HG03175 (cell line): ENCODE data around the gene LTBP3.
A peak's percentile ranks its signal among the peaks of the same experiment; 100 is the strongest.
"Not testable (repeated sequence)": the region's sequence is repeated elsewhere in the genome, so short reads cannot be mapped to it uniquely, and the experiment has no call there.

ENCODE experiments used
- ATAC-seq: cut with Tn5 transposase; IDR thresholded peaks from one replicate; pipeline ENCODE4 v1.9.1; 2021; ENCODE audit warnings: mild to moderate bottlenecking, moderate library complexity; ENCODE audit not compliant: unreplicated experiment

LTBP3 gene

DNA sequence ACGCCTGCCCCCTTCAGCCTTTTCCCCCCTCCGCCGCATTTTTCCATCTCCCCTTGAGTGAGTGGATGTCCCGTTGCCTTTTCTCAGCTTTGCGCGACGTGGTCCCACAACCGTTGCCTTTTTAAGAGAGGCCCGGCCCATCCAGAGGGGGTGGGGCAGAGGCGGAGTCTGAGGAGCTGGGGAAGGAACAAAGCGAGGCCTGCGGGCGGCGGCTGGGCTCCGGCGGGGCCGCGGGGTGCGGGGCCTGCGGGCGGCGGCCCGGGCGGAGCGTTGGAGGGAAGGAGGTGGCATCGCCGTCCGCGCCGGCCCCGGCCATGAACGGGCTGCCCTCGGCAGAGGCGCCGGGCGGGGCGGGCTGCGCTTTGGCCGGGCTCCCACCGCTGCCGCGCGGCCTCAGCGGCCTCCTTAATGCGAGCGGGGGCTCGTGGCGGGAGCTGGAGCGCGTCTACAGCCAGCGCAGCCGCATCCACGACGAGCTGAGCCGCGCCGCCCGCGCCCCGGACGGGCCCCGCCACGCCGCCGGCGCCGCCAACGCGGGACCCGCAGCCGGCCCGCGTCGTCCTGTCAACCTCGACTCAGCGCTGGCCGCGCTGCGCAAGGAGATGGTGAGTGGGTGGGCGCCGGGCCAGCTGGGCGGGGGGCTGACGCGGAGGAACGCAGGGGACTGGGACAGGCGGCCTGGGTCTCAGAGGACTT, 14.3 kb upstream of the LTBP3 start, which contains the start of gene FAM89B:
Gene FAM89B, plus strand, starts transcription at position 183 of the 696 bp plus-strand sequence. Its CDS starts 132 bp downstream, at position 315.
- no peak for ATAC-seq

DNA sequence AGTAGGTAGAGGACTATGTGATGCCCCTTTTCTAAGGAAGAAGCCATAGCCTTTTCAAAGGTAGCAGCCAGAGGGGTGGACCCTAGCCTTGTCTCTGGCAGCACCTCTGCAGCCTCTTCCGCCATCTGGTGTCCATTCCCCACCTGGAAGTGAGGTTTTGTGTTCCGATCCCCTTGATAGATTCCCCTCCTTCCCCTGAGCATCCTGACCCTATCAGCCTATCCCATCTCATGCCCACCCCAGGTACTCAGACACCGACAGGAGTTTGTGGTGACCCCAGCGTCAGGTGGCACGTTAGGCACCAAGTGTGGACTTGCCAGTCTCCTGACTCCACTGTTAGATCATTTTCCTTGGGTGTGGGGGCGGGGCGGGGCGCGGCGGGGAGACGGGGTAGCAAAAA, 13.8 kb upstream of the LTBP3 start:
- no peak for ATAC-seq

- ATAC-seq: no peak
Observed at GRCh38 chr11:65571420-65571819, 13.3 kb upstream of the LTBP3 start.

- peak; percentile 64 for ATAC-seq
Observed at GRCh38 chr11:65569973-65570918, 12.1 kb upstream of the LTBP3 start, which contains the start of gene ZNRD2. TSS of gene ZNRD2 (plus strand) at chr11:65570477. CDS start at chr11:65570492, 15 bp downstream.

GRCh38 chr11:65569164-65569972, 11.2 kb upstream of the LTBP3 start:
- ATAC-seq: peak; percentile 2

- ATAC-seq: no peak
Observed at GRCh38 chr11:65565624-65566453, 7.7 kb upstream of the LTBP3 start.

DNA sequence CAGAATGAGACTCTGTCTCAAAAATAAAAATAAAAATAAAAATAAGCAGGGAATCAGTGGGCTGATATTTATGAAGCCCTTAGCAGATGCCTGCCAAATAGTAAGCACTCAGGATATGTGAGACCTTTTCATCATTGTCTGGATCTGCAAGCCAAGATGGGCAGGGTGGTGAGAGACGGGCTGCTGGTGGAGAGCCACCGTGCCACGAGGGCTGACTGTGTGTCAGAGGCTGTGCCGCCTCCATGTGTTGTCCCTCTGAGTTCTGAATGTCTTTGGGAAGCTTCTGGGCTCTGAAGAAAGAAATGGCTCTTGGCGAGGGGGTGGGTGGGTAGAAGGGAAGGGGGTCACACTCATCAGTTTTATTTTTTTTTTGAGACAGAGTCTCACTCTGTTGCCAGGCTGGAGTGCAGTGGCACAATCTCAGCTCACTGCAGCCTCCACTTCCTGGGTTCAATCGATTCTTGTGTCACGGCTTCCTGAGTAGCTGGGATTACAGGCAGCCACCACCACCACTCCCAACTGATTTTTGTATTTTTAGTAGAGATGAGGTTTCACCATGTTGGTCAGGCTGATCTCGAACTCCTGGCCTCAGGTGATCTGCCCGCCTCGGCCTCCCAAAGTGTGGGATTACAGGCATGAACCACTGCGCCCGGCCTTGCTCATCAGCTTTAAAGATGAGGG, 6.9 kb upstream of the LTBP3 start:
- not testable (repeated sequence) for ATAC-seq

DNA sequence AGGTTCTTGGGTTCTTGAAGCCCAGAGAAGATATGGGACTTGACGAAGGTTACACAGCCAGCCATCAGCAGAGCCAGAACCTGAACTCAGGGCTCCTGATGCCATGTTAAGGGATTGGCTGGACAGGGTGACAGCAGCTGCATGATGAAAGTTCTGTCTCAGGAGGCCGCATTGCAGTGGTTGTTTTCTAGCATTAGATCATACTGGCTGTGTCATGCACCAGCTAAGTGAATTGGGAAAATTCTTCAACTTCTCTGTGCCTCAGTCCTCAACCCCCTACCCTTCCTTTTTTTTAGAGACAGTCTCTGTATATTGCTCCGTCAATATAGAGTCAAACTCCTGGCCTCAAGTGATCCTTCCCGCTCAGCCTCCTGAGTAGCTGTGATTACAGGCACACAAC, 5.4 kb upstream of the LTBP3 start:
- no peak for ATAC-seq

DNA sequence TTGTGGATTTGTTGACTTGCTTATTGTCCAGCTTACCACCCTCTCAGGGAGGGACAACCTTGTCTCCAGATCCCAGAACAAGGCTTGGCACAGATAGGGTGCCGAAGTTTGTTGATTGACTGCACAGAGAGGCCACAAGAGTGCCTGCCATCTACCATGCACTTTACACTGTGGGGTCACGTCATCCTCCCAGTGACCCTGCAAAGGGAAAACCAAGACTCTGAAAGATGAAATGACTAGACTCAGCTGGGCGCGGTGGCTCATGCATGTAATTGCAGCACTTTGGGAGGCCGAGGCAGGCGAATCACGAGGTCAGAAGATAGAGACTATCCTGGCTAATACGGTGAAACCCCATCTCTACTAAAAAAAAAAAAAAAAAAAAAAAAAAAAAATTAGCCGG, 4.6 kb upstream of the LTBP3 start:
- no peak for ATAC-seq

DNA sequence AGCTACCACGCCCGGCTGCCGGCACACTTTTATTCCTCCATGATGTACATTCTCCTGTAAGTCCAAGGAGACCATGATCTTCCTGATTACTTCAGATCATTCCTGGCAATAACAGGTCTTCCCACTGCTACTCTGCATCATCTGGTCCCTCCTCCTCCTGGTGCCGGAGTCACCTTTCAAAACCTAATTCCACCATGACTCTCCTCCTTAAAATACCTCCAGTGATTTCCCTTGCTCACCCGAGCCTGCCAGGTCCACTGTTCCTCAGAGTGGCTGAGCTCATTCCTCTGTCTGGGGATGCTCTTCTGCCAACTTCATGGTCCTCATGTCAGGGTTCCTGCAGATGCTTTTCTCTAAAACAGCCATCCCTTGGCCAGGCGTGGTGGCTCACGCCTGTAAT, 3.9 kb upstream of the LTBP3 start:
- no peak for ATAC-seq

GRCh38 chr11:65560555-65561418, 2.6 kb upstream of the LTBP3 start:
- no peak for ATAC-seq

- ATAC-seq: no peak
Observed at GRCh38 chr11:65559951-65560537, 1.9 kb upstream of the LTBP3 start.

- ATAC-seq: no peak
Observed at GRCh38 chr11:65559535-65559934, 1.4 kb upstream of the LTBP3 start.

DNA sequence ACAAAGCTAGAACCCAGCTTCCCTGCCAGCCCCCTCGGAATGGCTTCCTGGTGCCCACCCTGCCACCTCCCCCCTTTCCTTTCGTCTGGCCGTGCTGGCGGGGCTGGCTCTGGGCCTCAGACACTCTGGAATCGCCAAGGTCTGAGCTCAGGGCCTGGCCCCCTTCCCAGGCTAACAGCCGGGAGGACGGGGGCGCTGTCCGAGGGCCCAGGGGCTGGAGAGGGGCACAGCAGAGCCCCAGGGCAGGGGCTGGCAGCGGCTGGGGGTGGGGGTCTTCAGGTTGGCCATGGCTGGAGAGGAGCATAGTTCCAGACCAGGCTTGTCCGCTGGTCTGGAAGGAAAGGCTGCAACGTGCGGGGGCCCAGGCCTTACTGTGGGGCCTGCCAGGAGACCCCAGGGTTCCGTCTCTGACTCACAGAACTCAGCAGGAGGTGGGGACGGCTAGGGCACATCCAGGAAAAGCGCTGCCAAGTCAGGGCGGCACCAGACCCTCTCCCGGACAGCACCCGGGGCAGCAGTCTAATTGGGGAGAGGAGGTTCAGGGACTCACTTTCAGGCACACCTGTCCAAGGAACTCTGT, 861 bp upstream of the LTBP3 start:
- ATAC-seq: no peak

- ATAC-seq: no peak
Observed at GRCh38 chr11:65557280-65558001, 718 bp downstream of the LTBP3 start.

DNA sequence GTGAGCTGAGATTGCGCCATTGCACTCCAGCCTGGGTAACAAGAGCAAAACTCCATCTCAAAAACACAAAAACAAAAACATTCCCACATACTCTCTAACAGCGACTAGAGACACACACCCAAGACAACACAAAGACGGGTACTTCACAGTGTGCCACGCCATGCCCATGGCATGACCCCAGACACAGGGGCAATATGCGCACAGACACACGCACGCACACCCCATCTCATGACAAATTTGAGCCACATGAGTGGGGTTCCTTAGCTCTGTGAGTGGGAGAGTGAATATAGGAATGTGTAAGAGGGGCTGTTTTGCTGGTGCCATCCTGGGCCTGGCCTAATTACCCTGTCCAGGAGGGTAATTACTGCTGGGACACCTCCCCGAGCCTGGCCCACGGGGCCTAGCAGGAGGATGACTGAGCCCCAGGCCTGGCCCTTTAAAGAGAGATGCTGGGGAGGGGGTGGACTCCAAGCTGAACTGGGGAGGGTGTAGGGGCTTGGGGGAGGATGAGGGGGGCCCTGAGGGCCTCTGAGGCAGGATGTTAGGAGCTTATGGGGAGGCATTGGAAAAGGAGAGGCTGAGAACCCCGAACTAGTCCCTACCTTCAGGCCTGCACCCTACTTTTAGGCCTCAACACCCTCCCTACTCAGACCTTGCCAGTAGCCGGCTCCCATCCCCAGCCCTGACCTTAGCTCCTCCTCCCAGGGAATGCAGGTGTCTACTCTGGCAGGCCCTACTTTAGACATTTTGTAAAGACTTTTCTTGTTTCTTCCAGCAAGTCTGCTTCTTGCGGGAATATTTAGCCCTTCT, 1.5 kb downstream of the LTBP3 start:
- ATAC-seq: no peak
